ENCODE data around the gene GATA3.

DNA sequence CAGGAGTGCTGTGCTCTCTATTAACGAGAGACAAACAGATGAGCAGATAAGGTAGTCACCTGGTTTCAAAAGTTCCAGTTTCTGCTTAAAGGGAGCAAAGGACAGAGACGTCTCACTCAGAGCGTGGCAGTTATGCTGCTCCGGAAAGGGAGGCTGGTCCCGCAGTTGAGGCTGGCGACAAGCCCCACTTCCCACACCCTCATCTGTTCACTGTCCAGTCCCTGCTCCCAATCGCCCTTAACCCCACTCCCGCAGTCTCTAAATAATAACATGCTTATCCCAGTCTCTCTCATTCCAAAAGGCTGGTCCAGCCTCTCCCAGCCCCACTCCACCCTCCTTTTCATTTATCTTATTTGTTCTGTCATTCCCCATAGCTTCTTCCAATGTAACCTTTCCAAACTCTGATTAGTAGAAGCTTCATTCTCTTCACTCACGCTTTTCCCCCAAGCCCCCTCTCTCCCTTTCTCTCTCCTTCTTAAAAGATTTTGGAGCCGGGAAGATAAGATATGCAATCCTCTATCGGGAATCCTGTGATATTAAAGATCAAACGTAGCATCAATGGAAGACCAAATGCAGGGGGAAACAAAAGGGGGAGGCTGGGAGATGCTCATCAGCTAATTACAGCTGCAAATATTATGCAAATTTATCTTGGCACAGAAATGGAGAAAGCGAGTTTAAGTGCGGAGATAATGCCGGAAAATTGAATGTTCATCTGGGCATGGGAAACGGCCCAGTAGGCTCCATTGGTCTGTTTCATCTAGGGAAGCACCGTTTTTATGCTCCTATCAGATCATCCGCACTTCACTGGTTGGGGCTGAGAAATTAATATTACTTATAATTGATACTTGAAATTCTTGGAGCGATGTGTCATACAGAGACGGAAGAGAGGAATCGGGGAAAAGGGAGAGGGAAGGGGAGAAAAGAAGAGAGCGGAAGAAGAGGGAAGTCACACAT, 16.3 kb upstream of the GATA3 start:
- TF ChIP-seq, protein P1, sequence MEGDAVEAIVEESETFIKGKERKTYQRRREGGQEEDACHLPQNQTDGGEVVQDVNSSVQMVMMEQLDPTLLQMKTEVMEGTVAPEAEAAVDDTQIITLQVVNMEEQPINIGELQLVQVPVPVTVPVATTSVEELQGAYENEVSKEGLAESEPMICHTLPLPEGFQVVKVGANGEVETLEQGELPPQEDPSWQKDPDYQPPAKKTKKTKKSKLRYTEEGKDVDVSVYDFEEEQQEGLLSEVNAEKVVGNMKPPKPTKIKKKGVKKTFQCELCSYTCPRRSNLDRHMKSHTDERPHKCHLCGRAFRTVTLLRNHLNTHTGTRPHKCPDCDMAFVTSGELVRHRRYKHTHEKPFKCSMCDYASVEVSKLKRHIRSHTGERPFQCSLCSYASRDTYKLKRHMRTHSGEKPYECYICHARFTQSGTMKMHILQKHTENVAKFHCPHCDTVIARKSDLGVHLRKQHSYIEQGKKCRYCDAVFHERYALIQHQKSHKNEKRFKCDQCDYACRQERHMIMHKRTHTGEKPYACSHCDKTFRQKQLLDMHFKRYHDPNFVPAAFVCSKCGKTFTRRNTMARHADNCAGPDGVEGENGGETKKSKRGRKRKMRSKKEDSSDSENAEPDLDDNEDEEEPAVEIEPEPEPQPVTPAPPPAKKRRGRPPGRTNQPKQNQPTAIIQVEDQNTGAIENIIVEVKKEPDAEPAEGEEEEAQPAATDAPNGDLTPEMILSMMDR (IDR thresholded peaks at IDR 0.05) = no peak
- TF ChIP-seq EP300 (IDR thresholded peaks at IDR 0.05) (no peak), POLR2A (IDR thresholded peaks at IDR 0.05) (no peak)
